Ishikawa (cell line): Measurements from ENCODE around the gene GPBP1L1.

Experiments
- CEBPB ChIP-seq: IDR thresholded peaks from 2 replicates; pipeline ENCODE4 v1.6.1; 2012
- EGR1 ChIP-seq: IDR thresholded peaks from 2 replicates; pipeline ENCODE4 v1.6.1; 2012
- MAX ChIP-seq: IDR thresholded peaks from 2 replicates; pipeline ENCODE4 v1.6.1; 2012

- TF ChIP-seq EGR1 (no peak), MAX (no peak; the same call in 1 of the 2 replicates), CEBPB (no peak)
Observed at GRCh38 chr1:45583666-45584350, 102.5 kb downstream of the GPBP1L1 start, which contains the start of gene NASP.
